ENCODE measurements around the gene ABCA1. TPM values are rescaled to one million over a fixed set of nuclear protein-coding genes. Genes with fewer than 3 reads are reported as not detected.
"Not testable (repeated sequence)": the region's sequence is repeated elsewhere in the genome, so short reads cannot be mapped to it uniquely, and the experiment has no call there.

The ABCA1 gene
- total RNA-seq, 1 experiment from 2014 or later = 4.5 TPM

- DNase-seq (ENCODE audit: low spot score) = no peak
Observed at GRCh38 chr9:104905153-104905901, 22.6 kb downstream of the ABCA1 start.

DNA sequence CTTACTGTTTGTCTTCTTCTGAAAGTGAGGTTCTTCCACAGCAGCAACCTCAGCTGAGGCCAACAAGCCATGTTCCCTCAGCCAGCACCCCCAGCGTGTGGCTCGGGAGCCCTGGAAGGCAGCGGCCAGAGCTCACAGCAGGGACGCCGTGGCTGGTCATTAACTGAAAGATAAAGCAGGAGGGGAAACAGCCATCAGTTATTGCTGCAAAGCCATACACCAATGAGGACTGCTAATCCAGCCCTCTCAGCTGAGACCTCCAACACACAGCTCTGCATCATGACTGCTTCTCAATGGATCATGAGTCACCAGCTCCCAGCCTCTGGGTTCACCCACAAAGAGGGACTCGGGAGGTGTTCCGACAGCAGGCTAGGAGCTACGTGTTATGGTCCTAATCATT, 24.3 kb downstream of the ABCA1 start:
- DNase-seq (ENCODE audit: low spot score) = no peak

GRCh38 chr9:104900871-104901270, 27.1 kb downstream of the ABCA1 start:
- DNase-seq (ENCODE audit: low spot score) = no peak

DNA sequence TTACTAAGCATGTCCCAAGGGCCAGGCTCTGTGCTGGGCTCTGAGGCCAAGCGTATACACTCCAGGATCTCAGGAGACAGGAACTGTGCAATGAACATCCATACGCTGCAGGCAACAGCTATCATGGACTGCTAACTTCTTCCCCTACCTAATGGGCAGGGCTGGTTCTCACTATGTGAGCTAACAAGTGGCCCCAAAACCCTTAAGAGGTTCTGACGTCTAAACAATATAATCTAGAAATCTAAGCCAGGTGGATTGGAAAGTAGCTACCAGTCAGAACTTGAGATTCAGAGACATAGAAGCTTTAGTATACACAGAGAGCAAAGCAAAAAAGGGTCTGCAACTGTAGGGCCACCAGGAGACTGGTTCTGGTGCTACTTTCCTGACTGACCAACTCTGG, 27.6 kb downstream of the ABCA1 start:
- no peak for DNase-seq (ENCODE audit: low spot score)

DNA sequence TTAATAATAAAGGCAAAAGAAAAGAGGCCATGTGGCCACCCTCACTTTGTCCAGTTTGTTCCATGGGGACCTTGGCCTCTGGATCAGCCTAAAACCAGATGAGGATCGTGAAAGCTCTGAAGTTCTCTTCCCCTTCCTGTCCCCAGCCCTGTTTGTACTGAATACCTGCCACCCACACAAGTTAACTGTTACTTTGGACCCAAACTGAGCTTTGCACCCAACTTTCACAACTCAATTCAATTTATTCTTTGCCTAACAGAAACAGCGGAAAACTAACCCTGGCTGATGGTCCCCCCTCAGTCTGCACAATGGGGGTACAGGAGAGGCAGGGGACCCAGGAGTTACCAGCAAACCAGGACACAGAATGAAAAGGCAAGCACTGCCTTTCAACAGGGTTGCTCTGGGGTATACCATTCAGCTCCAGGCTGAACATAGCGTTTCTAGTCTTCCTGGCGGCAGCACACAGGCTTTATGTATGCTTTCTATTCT, 28.2 kb downstream of the ABCA1 start:
- DNase-seq (ENCODE audit: low spot score) = no peak

GRCh38 chr9:104898376-104898775, 29.6 kb downstream of the ABCA1 start:
- not testable (repeated sequence) for DNase-seq (ENCODE audit: low spot score)

DNA sequence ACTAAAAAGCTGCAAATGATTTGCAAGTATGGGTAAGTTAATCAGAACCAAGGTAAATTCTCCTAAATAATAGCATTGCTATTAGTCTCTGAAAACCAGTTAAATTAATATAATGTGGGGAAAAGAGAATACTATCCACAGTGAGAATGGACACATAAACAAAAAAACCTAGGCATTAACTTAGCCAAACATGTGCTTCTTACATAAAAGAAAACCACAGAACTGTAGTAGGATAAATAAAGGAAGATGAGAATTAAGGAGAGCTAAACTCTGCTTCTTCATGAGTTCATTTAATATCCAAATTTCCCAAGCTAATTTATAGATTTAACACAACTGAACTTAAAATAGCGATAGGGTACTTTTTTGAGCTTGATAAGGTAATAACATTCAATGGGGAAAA, 31.8 kb downstream of the ABCA1 start:
- no peak for DNase-seq (ENCODE audit: low spot score)

GRCh38 chr9:104895572-104895971, 32.4 kb downstream of the ABCA1 start:
- DNase-seq (ENCODE audit: low spot score) = no peak

DNA sequence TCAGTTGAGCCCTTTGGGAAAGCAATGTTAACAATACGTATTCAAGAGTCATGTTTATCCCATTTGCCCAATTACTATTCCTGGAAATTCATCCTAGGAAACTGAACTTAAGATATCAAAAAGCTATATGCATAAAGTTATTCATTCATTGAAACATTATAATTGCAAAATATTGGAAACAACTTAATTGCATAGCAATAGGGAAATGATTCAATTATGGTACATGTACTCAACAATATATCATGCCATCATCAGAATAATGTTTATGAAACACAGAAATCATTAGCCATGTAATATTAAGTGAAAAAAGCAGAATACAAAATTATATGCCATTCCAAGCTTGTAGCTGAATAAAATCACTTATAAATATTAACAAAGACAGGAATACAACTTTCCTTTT, 35.3 kb downstream of the ABCA1 start:
- DNase-seq (ENCODE audit: low spot score) = no peak

DNA sequence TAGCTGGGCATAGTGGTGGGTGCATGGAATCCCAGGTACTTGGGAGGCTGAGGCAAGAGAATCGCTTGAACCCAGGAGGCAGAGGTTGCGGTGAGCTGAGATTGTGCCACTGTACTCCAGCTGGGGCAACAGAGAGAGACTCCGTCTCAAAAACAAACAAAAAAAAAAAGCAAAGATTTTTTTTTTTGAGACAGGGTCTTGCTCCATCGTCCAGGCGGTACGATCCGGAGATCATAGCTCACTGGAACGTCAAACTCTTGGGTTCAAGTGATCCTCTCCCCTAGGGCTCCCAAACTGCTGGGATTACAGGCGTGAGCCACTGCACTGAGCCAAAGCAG, 37.6 kb downstream of the ABCA1 start:
- no peak for DNase-seq (ENCODE audit: low spot score)

- DNase-seq (ENCODE audit: low spot score) = no peak
Observed at GRCh38 chr9:104885818-104886709, 41.9 kb downstream of the ABCA1 start.

DNA sequence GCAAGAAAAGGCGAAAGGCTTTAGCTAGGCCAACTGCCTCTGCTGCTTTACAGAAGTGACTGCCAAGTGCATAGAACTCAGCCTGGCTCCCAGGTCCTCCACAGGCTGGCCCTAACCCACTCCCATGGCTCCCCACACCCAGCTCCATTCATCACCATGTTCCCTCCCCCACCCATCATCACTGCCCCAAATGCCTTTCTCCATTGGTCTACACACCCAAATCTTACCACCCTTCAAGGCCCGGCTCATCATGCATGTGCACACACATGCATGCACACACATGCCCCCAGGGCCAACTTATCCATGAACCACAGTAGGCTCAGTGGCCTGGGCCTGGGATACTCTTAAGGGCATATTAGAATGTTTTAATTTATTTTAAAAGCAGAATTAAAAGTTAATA, 44.8 kb downstream of the ABCA1 start:
- DNase-seq (ENCODE audit: low spot score) = no peak

DNA sequence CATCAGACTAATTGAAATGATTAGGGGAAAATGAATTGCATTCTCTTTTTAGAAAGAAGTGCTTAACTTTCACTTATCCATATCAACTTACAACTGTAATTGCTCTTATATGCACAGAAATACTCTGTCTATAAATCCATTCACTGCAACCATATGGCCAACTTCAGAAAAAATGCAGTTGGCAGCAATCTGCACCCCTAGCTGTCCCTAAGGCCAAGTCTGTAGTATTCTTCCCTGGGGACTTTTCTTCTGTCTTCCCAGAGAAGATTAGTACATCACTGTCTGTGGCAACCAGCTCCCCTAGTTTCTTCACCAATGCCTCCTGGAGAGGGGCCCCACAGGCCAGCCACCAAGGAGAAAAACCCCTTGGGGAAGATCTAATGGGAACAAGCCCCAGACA, 45.4 kb downstream of the ABCA1 start:
- no peak for DNase-seq (ENCODE audit: low spot score)

GRCh38 chr9:104882086-104882485, 45.9 kb downstream of the ABCA1 start:
- DNase-seq (ENCODE audit: low spot score) = no peak

DNA sequence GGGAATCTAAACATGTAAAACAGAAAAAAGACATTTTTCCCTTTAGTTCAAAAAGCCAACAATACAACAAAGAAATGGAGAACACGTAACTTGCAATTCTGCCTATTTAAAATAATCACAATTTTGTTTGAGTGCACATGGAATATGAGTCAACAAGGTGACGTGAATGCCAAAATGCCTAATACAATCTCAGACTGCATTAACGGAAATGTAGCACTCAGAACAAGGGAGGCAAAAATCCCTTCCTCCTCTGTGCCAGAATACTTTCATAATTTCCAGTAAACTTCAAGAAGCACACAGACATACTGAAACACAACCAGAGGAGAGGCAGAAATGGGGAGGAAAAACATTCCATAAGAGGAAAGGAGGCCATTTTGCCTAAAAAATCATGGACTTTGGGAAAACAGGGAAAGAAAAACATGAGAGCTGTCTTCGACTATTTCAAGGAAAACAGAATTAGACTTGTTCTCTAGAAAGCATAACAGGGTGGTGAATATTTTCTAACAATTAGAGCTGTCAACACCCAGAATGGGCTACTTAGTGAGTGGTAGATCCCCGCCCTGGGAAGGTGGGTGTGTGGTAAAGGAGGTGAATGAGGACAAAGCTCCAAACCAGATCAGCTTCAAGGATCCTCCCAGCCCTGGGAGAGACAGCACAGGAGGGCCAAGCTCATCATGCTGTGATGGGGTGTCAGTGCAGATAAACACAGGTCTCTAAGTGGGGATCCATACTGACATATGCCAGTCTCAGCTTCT, 48.2 kb downstream of the ABCA1 start:
- DNase-seq (ENCODE audit: low spot score) = no peak

- DNase-seq (ENCODE audit: low spot score) = no peak
Observed at GRCh38 chr9:104876587-104876986, 51.4 kb downstream of the ABCA1 start.

GRCh38 chr9:104875897-104876296, 52.1 kb downstream of the ABCA1 start:
- DNase-seq (ENCODE audit: low spot score) = no peak

GRCh38 chr9:104875320-104875719, 52.6 kb downstream of the ABCA1 start:
- DNase-seq (ENCODE audit: low spot score) = no peak

- DNase-seq (ENCODE audit: low spot score) = no peak
Observed at GRCh38 chr9:104873489-104873850, 54.5 kb downstream of the ABCA1 start.

- DNase-seq (ENCODE audit: low spot score) = no peak
Observed at GRCh38 chr9:104872656-104873488, 55.1 kb downstream of the ABCA1 start.

DNA sequence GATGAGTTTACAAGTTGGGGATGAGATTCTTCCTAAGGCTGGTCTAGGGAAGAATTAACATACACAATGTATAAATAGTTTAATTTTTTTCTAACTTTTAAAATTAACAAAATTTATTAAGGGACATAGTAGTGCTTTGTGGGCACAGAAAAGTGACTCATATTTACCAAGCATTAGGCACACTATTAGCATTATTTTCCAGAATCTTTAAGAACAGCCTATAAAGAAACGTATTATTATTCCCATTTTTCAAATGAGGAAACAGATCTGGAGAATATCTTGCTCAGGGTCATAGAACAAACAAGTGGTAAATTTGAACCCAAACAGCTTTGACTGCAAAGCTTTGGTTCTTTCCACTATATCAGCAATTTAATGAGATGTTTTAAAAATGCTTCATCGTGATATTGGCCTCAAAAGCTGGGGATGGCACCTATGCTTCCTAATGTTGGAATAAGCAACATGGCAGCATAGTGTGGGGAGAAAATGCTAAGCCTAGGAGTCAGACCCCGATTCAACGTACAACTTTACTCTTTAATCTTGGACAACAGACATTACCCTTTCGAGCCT, 55.9 kb downstream of the ABCA1 start:
- no peak for DNase-seq (ENCODE audit: low spot score)

Data from HT-29 (cell line).